Stimulated activated CD8-positive, alpha-beta memory T cell treated with anti-CD3 and anti-CD28 coated beads, Interleukin-15, amount 100 ng/mL, for 4 hours (primary cell): ENCODE measurements around the gene LIN28A.
A peak's percentile ranks its signal among the peaks of the same experiment; 100 is the strongest.

Experiments
- DNase-seq, 2 donors: peaks; one replicate each; pipeline ENCODE4 v3.0.0-alpha.2; 2020; ENCODE audit warnings: low read depth in 2 of 2

LIN28A gene

DNA sequence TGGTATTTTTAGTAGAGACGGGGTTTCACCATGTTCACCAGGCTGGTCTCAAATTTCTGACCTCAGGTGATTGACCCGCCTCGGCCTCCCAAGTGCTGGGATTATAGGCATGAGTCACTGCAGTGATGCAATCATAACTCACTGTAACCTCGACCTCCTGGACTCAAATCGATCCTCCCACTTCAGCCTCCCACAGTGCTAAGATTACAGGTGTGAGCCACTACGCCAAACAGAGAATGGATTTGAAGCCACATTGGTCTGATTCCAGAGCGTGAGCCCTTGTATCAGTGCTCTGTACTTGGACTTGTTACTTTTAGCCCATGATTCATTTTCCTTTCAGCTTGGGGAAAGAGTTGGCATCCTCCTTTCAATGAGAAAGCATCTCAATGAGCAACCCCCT is 23.2 kb upstream of the LIN28A start:
- DNase-seq, result no peak

DNA sequence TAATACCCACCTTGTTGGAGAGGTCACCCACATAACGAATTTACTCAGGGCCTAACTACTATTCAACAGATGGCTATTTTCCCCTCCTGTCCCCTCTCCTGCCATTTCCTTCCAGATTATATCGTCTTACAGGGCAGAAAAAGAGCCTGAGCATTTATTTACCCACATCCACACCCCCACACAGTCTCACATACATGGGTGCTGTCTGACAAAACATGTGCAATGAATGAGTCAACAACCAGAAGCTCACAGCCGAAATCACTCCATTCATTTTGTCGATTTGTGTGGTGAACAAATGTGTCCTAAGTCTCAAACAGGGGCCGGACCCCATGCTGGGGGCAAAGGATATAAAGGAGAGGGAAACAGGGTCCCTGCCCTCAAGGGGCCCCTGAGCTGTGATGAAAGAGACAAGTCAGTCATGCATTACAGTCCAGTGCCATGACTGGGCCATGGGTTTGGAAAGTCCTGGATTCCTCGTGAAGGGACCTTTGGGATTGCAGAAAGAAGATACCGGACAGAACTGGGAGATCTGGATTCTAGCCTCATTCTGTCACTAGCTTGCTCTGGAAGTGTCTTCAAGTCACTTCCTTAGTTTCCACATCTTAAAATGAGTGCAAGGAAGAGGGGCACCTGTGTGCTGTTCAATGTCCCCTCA is 21.7 kb upstream of the LIN28A start:
- no peak for DNase-seq

DNA sequence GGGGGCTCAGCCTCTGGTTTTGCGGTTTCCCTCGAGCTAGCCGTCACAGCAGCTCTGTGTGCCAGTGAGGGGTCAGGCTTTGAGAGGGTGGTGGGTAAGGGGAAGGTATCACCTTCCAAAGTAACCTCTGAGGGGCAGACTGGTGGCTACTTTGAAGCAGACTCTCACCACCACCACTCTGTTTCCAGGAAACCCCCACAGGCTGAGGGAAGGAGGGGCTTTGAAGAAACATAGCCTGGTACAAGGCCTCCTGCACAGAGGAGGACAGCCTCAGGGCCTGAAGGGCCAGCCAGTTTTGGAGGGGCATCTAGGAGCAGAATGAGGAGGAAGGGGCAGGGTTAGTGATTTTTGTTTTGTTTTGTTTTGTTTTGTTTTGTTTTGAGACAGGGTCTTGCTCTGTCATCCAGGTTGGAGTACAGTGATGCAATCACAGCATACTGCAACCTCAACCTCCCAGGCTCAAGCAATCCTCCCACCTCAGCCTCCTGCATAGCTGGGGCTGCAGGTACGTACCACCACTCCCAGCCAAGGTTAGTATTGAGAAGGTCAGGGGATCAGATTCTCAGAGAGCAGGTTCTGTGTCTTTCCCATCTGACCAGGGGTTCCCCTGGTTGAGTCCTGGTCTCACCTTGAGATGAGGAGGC is 20.9 kb upstream of the LIN28A start:
- DNase-seq, result no peak

DNA sequence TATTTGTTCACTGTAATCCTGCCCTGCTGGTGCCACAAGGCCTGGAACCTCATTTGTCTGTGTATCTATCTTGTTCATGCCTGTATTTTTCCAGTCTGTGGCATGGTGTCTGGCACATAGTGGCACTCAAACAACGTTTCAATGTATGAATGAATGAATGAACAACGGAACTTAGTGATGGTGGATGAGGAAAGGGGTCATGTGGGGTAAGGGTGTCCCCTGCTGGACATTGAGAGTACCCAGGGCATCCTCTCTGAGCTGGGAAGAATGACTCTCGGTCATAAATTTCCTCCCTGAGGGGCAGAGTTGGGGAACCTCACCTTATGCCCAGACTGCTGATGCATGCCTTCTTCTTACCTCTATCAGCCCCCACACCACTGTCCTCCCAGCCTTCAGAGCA is 19.2 kb upstream of the LIN28A start:
- DNase-seq, result no peak

DNA sequence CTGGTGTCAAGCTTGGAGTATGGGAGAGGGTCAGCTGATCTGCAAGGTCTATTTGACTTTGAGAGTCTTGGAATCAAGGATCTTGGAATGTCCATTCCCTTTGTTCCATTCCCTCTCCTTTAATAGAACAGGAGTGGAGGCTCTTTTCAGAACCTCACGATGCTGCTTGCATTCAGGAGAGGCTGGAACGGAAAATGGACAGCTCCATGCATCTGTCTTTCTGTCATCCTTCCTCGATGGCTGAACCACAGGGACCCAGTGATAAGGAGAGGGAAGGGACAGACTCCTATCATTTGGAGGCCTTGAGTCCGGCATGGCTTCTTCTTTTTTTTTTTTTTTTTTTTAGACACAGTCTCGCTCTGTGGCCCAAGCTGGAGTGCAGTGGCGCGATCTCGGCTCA is 14.9 kb upstream of the LIN28A start:
- DNase-seq, result no peak

DNA sequence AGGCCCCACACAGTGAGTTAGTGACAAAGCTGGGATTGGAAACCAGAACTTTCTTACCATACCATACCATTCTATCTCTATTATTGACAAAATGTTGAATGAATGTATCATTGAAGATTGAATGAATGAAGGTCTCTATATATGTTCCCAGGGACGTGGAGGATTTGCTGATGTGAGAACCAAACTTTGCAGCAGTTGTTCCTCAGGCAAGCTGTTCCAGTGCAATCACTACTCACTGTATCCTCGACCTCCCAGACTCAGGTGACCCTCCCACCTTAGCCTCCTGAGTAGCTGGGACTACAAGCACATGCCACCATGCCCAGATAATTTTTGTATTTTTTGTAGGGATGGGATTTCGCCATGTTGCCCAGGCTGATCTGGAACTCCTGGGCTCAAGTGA is 11.6 kb upstream of the LIN28A start:
- no peak for DNase-seq

DNA sequence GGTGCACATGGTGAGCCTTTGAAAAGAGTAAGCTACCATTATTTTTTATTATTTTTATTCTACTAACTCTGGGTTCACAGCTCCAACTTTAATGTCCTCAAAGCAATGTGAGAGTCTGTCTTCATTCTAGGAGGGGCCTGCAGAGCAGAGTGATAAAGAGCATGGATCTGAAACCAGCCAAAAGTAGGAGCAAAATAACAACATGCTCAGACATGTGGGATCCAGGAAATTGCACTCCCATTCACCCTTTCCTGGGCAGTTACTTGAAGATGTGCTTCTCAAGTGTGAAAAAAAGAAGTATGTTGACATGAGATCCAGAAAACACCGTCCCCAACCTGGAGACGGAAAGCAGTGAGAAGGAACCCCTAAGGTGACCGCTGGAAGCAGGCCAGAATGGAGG is 8.7 kb upstream of the LIN28A start:
- DNase-seq, result no peak

DNA sequence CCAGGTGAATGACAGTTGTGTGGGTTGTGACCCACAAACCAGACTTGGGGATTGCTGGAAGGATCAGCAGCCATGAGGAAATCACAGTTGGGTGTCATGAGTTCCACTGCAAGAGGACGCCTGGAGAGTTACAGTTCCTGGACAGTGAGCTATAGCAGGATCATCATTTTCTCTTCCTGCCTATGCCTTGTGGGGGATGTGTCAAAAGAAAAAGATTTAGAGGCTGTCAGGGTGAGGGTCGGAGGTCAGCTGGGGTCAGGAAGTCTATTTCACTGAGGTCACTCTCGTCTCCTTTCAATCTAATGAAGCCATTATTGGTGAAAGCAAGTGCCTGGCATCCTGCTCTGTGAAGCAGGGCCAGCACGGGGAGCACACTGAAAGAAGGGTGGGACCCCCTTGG is 7.0 kb upstream of the LIN28A start:
- no peak for DNase-seq

DNA sequence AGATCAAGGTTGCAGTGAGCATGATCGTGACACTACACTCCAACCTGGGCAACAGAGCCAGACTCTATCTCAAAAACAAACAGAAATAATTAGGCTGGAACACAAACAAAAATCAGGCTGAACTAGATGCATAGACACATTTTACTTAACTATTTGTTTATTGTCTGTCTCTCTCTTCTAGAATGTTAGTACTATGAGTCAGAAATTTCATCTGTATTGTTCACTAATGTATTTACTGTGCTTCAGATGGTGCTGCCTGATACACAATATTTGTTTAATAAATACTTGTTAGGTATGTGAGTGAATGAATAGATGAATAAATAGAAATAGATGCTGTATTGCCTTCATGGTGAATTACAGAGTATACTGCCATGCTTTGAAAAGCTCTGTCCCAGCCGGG is 6.0 kb upstream of the LIN28A start:
- no peak for DNase-seq

DNA sequence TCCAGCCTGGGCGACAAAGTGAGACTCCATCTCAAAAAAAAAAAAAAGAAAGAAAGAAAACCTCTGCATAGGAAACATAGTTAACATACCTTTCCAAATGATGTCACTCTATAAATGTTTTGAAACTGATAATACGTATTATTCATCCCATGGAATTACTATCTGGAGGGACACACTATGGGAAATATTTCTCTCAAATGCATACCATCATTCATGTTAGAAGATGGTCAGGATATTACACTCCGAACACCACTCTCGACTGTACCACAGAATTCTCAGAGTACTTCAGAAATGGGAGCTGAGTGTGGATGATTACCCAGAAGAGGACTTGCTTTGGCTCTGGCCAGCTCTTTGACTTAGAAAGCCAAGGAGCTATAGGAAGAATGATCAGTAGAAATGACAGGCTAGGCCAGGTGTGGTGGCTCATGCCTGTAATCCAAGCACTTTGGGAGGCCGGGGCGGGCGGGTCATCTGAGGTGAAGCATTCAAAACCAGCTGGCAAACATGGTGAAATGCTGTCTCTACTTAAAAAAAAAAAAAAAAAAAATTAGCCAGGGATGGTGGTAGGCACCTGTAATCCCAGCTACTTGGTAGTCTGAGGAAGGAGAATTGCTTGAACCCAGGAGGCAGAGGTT is 5.2 kb upstream of the LIN28A start:
- DNase-seq, result no peak

DNA sequence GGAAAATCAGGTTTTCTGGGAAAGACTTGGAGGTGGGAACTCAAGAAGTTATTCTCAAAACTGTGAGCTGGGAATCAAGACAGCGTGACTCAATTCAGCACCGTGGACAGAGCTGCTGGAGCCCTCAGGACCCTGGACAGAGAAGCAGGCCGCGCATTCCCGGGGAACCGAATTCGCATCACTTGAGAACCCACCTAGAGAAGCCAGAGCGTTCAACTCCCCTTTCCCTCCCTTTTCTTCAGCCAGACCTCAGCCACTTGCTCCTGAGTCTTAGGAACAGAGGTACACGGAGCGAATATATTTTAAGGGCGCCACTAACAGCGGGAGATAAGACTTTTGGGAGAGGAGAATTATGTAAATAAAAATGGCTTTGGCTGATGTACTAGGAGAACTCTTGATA is 2.0 kb upstream of the LIN28A start:
- DNase-seq, result peak; percentile 38 to 57

DNA sequence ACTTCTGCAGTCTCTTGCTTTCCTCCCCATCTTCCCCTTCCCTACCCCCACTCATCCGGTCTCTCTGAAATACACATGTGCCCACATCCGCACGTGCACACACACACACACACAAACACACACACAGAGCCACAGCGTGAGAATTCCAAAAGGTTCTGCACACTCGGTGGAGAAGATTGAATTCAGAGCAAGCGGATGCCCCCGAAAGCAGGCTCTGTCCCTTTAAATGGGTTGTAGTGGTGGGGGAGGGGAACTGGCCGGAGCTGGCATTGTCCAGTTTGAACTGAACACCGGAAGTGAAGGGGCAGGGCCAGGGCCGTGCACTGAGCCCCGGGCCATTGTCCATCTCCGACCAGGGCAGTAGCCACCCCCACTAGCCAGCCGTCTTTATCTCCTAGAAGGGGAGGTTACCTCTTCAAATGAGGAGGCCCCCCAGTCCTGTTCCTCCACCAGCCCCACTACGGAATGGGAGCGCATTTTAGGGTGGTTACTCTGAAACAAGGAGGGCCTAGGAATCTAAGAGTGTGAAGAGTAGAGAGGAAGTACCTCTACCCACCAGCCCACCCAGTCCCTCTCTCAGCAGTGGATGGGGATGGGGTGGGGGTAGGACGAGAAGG is 1.3 kb upstream of the LIN28A start:
- no peak for DNase-seq

DNA sequence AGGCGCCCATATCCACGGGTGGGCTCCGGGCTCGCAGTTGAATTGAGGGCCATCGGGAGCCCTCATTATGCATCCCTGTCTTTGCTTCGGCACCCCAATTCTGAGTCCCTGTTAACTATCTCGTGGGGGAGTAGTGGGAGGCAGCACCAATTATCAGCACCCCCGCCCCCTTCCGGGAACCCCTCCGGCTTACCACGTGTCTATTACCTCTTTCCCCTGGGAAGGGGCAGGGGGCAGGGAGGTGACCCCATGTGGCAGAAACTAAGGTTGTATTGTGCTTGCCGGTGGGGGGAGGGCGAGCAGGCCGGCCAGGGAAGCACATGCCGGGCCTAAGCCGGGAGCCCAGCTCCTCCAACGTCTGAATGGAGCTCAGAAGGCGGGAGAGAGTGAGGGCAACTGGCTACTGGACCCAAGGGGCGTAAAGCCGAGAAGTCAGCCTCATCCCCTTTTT is 1.0 kb downstream of the LIN28A start:
- DNase-seq, result no peak

DNA sequence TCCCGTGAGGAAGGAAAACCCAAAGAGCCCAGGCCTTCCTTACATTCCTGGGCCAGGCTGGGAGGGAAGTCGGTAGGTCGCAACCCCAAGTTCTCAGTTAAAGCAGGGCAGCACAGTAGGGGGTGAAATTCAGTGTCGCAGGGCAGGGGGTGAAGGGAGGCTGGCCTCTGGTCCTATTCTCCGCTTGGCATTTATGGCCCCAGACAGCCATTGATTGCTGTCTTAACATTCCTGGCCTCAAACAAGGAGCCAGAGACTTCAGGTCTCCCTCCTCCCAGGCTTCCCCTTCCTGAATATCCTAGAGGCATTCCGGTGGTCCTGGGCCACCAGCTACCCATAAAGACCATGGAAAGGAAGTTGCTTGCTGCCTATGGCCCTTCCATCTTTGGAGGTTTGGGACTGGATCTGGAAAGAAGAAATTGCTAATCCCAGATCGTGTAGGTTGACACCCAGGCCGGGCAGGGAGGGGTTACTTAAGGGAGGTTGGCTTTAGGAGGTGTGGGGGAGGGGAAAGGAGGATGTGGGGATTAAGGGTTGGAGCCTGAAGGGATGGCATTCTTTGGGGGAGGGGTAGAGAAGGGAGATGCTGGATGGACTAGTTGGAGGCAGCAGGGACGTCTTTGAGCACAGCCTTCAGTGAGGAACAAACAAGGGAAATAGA is 1.7 kb downstream of the LIN28A start:
- DNase-seq, result no peak

DNA sequence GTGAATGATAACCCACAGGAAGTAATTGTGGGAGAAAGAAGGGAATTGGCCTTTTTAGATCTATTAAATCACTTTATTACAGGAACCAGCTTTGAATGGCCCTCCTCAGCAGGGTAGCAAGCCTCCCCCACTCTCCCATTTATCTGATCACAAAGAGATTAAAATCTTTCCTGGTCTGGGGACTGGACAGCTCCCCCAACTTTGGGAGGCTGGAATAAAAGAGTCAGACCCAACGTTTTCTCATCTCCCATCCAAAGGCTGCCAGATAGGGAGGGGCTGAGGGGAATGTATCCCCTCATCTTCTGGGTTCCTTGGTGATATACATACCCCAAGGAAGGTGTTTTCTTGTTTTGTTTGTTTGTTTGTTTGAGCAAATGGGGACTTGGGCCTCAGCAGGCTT is 2.4 kb downstream of the LIN28A start:
- DNase-seq, result no peak

DNA sequence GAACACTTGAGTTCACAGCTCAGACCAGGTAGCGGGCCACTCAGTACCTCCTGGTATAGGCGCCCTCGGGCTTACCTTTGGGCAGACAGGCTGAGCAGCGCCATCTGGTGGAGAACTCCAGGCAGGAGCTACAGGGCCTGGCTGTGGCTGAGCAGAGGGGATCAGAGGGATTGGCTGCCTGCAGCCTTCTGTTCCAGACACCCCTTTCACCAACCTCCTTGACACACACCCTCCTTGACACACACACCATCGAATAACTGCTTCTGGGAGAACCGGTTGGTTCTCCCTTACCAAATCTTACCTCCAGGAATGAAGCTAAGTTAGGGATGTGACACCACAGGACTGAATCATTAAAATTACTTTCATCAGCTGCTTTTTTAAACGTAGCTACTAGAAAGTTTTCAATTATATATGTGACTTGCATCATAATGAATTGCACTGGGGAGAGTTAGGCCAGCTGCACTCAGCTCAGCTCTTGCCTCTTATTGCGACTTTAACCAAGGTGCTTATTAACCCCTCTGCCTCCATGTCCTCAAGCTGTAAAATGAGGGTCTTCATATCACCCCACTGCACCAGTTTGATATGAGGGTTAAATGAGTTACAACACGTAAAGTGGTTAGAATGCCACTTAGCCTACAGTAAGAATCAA is 6.6 kb downstream of the LIN28A start:
- DNase-seq, result peak; percentile 60 to 70

DNA sequence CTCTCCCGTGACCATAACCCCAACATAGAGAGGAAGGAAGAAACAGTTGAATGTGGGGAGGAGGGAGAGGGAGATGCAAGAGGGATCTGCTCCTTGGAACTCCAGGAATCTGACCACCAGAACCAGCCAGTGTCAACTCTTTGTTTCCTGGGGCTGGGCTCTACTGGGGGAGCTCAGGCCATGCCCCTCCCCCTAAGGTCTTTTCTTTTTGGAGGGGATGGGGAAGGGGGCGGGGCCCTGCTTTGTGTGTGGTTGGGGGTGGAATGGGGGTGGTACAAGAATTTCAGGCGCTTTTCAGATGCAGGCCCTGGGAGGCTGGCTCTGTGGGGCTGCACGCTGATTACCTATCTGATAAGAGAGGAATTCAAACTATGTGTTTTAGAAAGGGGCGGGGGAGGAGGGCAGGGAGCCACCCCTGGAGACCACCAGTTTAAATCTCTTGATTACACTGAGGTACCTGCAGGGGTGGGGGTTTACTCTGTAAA is 8.3 kb downstream of the LIN28A start:
- DNase-seq, result no peak

DNA sequence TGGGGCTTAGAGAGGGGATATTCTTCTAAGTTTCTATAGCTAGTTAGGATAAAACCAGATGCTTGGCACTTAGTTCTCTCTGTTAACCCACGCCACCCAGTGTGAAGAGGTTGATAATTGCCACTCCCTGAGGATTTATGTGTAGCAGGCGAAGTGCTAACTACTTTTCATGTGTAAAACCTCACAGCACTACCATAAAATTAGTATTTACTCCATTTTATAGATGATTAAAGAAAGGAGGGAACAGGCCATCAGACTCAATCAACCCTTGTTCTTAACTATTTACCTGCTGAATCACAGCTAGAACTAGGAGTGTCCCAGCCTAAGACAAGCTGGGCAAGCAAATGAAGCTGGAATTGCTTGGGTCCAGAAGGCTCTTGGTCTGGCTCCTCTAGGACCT is 8.9 kb downstream of the LIN28A start:
- DNase-seq, result no peak

DNA sequence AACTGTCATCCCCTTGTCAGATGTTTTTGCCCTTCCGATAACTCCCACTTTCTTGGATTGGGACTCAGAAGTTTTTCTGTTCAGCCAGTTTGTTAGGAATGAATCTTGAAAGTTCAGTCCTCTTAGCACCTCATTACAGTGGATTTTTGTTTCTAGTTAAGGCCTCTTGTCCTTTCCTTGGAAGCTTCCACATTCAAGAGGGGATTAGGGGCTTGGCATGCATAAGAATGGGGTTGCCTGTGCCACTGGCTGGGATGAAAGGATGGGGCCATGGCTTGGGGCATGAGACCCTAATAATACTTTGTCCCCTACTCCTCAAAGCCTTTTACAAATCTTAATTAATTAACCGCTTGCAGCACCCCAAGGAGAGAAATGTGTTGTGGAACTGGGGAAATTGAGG is 19.1 kb downstream of the LIN28A start:
- DNase-seq, result no peak

DNA sequence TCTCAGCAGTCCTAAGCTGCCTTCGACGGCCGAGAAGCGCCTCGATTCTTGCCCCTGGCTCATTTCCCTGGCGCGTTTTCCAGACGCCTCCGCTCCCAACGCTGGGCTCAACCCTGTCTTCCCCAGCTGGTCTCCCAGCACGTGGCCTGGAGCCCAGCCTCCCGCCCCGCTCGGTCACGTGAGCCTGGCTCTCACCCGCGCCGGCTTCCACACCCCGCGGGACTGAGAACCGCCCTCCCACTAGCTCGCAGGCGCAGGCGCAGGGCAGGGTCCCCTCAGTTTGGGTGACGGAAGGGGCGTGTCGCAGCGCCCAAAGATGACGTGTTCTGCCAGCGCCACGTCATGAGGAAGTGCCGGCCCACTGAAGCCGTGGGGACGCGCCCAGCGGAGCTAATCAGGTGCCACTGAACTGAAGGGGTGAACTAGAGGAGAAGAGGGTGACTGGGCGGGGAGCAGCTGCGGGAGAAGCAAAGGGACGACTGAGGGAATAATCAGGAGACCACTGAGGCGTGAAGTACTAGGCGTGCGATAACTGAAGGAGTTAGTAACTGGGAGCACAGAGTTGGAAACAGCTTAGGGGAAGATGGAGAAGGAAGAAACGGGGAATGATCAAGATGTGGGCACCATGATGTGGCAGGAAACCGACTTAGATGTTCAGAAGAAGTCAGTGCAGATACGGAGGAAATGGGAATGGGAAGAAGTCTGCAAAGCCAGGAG is 21.5 kb downstream of the LIN28A start, which contains the start of gene DHDDS:
Gene DHDDS (plus strand): TSS at position 343 of the 717 bp plus-strand sequence. CDS start 625 bp downstream, outside the sequence.
- peak; percentile 97 for DNase-seq

DNA sequence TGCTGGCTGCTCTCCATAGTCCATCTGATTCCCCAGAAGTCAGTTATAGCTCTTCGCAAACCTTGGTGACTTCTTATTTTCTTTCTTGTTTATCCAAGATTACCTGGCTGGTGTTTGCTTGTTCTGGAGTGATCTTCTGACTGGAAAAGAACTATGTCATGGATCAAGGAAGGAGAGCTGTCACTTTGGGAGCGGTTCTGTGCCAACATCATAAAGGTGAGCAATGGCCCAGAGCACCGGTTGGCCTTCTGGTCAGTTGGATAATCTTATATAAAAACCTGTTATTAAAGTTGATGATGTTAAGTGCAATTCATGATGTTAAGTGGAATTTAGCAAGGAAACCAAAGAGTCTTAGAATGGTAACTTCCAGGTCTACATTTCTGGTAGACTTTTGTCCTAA is 22.2 kb downstream of the LIN28A start:
- DNase-seq, result no peak
